NCI-H446 treated with DMSO at 0.1 percent for 48 hours (cell line): ENCODE measurements around the gene LRRC26.
A peak's percentile ranks its signal among the peaks of the same experiment; 100 is the strongest.

Experiments
- DNase-seq: peaks from one replicate; lab custom pipeline; 2025; lab: John Stamatoyannopoulos, UW

The LRRC26 gene

GRCh38 chr9:137169896-137170358 lies at the start of gene LRRC26:
LRRC26 (minus strand) TSS chr9:137170051; CDS start chr9:137169943, 108 bp downstream.
- no peak for DNase-seq

GRCh38 chr9:137218754-137219271 lies 49.0 kb upstream of the LRRC26 start:
- DNase-seq = no peak

- no peak for DNase-seq
These were observed 48.4 kb upstream of the LRRC26 start for GRCh38 chr9:137218212-137218753.

- no peak for DNase-seq
These were observed 47.7 kb upstream of the LRRC26 start for GRCh38 chr9:137217276-137218211.

- no peak for DNase-seq
These were observed 46.5 kb upstream of the LRRC26 start for GRCh38 chr9:137216188-137216965.

GRCh38 chr9:137215196-137215986 lies 45.5 kb upstream of the LRRC26 start:
- DNase-seq = no peak

GRCh38 chr9:137214620-137215019 lies 44.8 kb upstream of the LRRC26 start:
- DNase-seq = no peak

- no peak for DNase-seq
These were observed 43.6 kb upstream of the LRRC26 start for GRCh38 chr9:137213160-137214060.

- DNase-seq = no peak
These were observed 42.7 kb upstream of the LRRC26 start for GRCh38 chr9:137212520-137212919.

- no peak for DNase-seq
These were observed 41.7 kb upstream of the LRRC26 start for GRCh38 chr9:137211532-137211931.

GRCh38 chr9:137206602-137207001 lies 36.8 kb upstream of the LRRC26 start:
- no peak for DNase-seq

GRCh38 chr9:137205126-137206069 lies 35.5 kb upstream of the LRRC26 start, which contains the start of the genes NDOR1 and TMEM203:
NDOR1 (plus strand) TSS chr9:137205700; CDS start chr9:137205778, 78 bp downstream.
TMEM203 (minus strand) TSS chr9:137205648; CDS start chr9:137205414, 234 bp downstream.
- DNase-seq = peak; percentile 4

- no peak for DNase-seq
These were observed 34.9 kb upstream of the LRRC26 start for GRCh38 chr9:137204731-137205125.

GRCh38 chr9:137202966-137203365 lies 33.1 kb upstream of the LRRC26 start:
- no peak for DNase-seq

GRCh38 chr9:137201205-137201868 lies 31.5 kb upstream of the LRRC26 start:
- DNase-seq = no peak

- peak; percentile 94 for DNase-seq
These were observed 30.7 kb upstream of the LRRC26 start, which contains the start of gene TPRN for GRCh38 chr9:137200311-137201204. TPRN (minus strand) TSS chr9:137200741; CDS start chr9:137200711, 30 bp downstream.

GRCh38 chr9:137199411-137200121 lies 29.7 kb upstream of the LRRC26 start:
- no peak for DNase-seq
